Muscle layer of colon (tissue), 2 donors: ENCODE measurements around the gene CHST7.

Experiments used
- H3K27ac ChIP-seq: one replicate; pipeline ENCODE4 v1.7.0; 2013; ENCODE audit warnings: low read depth, mild to moderate bottlenecking, low read length, moderate library complexity
- H3K27me3 ChIP-seq, 2 donors: one replicate each; pipeline ENCODE4 v1.7.0; 2013; ENCODE audit warnings: low read length in 2 of 2, mild to moderate bottlenecking in 2 of 2; ENCODE audit not compliant: insufficient read depth in 2 of 2, control insufficient read depth in 1 of 2
- H3K36me3 ChIP-seq: one replicate; pipeline ENCODE4 v1.7.0; 2013; ENCODE audit warnings: mild to moderate bottlenecking, low read length; ENCODE audit not compliant: insufficient read depth
- H3K4me1 ChIP-seq: one replicate; pipeline ENCODE4 v1.7.0; 2013; ENCODE audit warnings: mild to moderate bottlenecking, low read length; ENCODE audit not compliant: insufficient read depth
- H3K4me3 ChIP-seq, 2 donors: one replicate each; pipeline ENCODE4 v1.7.0; 2013; ENCODE audit warnings: low read length in 2 of 2, low read depth in 1 of 2, mild to moderate bottlenecking in 1 of 2, moderate library complexity in 1 of 2
- H3K9ac ChIP-seq: one replicate; pipeline ENCODE4 v1.7.0; 2013; ENCODE audit warnings: low read length
- H3K9me3 ChIP-seq: one replicate; pipeline ENCODE4 v1.7.0; 2013; ENCODE audit warnings: mild to moderate bottlenecking, low read length
- donor health status: abdominal sarcoma.
- donor health status: Adenocarcinoma of cecum.

The CHST7 gene

GRCh38 chrX:46551494-46552128 is 22.0 kb upstream of the CHST7 start:
- Histone ChIP-seq H3K9ac (no peak overlapping the region), H3K4me1 (peaks cover 4% of the 10 kb centered on the region), H3K36me3 (no peaks in the 10 kb centered on the region), H3K27ac (no peak overlapping the region), H3K9me3 (no peaks in the 10 kb centered on the region), H3K27me3 (no peaks in the 10 kb centered on the region), H3K4me3 (no peak overlapping the region)

- H3K27ac ChIP-seq: no peak overlapping the region
- H3K9me3 ChIP-seq: no peaks in the 10 kb centered on the region
- H3K4me3 ChIP-seq: no peak overlapping the region
- H3K4me1 ChIP-seq: no peaks in the 10 kb centered on the region
- H3K36me3 ChIP-seq: no peaks in the 10 kb centered on the region
- H3K27me3 ChIP-seq: no peaks in the 10 kb centered on the region
- no peak overlapping the region for H3K9ac ChIP-seq
Measured at GRCh38 chrX:46553935-46554334, 19.6 kb upstream of the CHST7 start.

- no peak overlapping the region for H3K4me3 ChIP-seq
- H3K9ac ChIP-seq: no peak overlapping the region
- no peak overlapping the region for H3K27ac ChIP-seq
- no peaks in the 10 kb centered on the region for H3K27me3 ChIP-seq
- H3K36me3 ChIP-seq: no peaks in the 10 kb centered on the region
- H3K4me1 ChIP-seq: no peaks in the 10 kb centered on the region
- no peaks in the 10 kb centered on the region for H3K9me3 ChIP-seq
Measured at GRCh38 chrX:46554942-46555341, 18.6 kb upstream of the CHST7 start.

- Histone ChIP-seq H3K9ac (no peak overlapping the region), H3K36me3 (no peaks in the 10 kb centered on the region), H3K27ac (no peak overlapping the region), H3K4me1 (peaks cover 4% of the 10 kb centered on the region), H3K27me3 (no peaks in the 10 kb centered on the region), H3K4me3 (no peak overlapping the region), H3K9me3 (no peaks in the 10 kb centered on the region)
Measured at GRCh38 chrX:46559062-46559461, 14.5 kb upstream of the CHST7 start.

- H3K9me3 ChIP-seq: no peaks in the 10 kb centered on the region
- no peak overlapping the region for H3K4me3 ChIP-seq
- H3K27ac ChIP-seq: no peak overlapping the region
- H3K36me3 ChIP-seq: no peaks in the 10 kb centered on the region
- H3K27me3 ChIP-seq: no peaks in the 10 kb centered on the region
- H3K9ac ChIP-seq: no peak overlapping the region
- peaks cover 4% of the 10 kb centered on the region for H3K4me1 ChIP-seq
Measured at GRCh38 chrX:46561824-46562657, 11.5 kb upstream of the CHST7 start.

GRCh38 chrX:46567388-46567787 is 6.2 kb upstream of the CHST7 start:
- Histone ChIP-seq H3K9ac (no peak overlapping the region), H3K9me3 (no peaks in the 10 kb centered on the region), H3K4me1 (no peaks in the 10 kb centered on the region), H3K27ac (no peak overlapping the region), H3K36me3 (no peaks in the 10 kb centered on the region), H3K4me3 (no peak overlapping the region), H3K27me3 (no peaks in the 10 kb centered on the region)

GRCh38 chrX:46569621-46570020 is 3.9 kb upstream of the CHST7 start:
- H3K9me3 ChIP-seq: no peaks in the 10 kb centered on the region
- no peak overlapping the region for H3K4me3 ChIP-seq
- H3K36me3 ChIP-seq: no peaks in the 10 kb centered on the region

GRCh38 chrX:46571423-46572339 is 1.9 kb upstream of the CHST7 start:
- Histone ChIP-seq H3K9ac (no peak overlapping the region), H3K36me3 (no peaks in the 10 kb centered on the region), H3K9me3 (no peaks in the 10 kb centered on the region), H3K27me3 (peaks cover 0 to 15% of the 10 kb centered on the region in 2 donors), H3K4me3 (no peak overlapping the region), H3K4me1 (no peaks in the 10 kb centered on the region), H3K27ac (no peak overlapping the region)

More at GRCh38 chrX:46569621-46570020, 3.9 kb upstream of the CHST7 start:
- Histone ChIP-seq H3K27me3 (peaks cover 0 to 6% of the 10 kb centered on the region in 2 donors), H3K4me1 (no peaks in the 10 kb centered on the region), H3K9ac (no peak overlapping the region), H3K27ac (no peak overlapping the region)

- no peak overlapping the region for H3K27ac ChIP-seq
- no peak overlapping the region for H3K9ac ChIP-seq
- no peak overlapping the region for H3K4me3 ChIP-seq
- H3K27me3 ChIP-seq: peaks cover 0 to 15% of the 10 kb centered on the region in 2 donors
- no peaks in the 10 kb centered on the region for H3K9me3 ChIP-seq
- no peaks in the 10 kb centered on the region for H3K36me3 ChIP-seq
- no peaks in the 10 kb centered on the region for H3K4me1 ChIP-seq
Measured at GRCh38 chrX:46572340-46572936, 1.1 kb upstream of the CHST7 start.

GRCh38 chrX:46573892-46574773 is 568 bp downstream of the CHST7 start:
- Histone ChIP-seq H3K9ac (no peak overlapping the region), H3K27me3 (peaks cover 0 to 19% of the 10 kb centered on the region in 2 donors), H3K27ac (no peak overlapping the region), H3K4me3 (peak overlapping the region; percentile 45 to 47), H3K9me3 (no peaks in the 10 kb centered on the region), H3K36me3 (no peaks in the 10 kb centered on the region), H3K4me1 (no peaks in the 10 kb centered on the region)
